ENCODE results near the gene BSDC1.
A peak's percentile ranks its signal among the peaks of the same experiment; 100 is the strongest.

The BSDC1 gene

GRCh38 chr1:32394890-32395432, 720 bp upstream of the BSDC1 start:
- DNase-seq (ENCODE audit: low spot score), result no peak

DNA sequence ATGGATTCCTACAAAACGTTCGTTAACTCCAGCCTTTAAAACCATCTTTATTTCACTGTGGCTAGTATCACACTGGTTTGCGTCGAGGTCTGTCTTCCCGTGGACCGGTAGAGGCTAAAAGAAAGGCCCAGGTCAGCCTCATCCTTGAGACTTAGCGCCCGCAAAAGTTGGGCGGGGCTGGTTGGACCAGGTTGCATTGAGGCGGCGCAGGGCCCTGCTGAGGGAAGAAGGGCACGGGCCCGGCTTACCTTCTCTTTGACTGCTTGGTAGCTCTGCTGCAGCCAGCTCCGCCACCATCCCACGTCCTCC, 455 bp downstream of the BSDC1 start:
- peak; percentile 16 for DNase-seq (ENCODE audit: low spot score)

DNA sequence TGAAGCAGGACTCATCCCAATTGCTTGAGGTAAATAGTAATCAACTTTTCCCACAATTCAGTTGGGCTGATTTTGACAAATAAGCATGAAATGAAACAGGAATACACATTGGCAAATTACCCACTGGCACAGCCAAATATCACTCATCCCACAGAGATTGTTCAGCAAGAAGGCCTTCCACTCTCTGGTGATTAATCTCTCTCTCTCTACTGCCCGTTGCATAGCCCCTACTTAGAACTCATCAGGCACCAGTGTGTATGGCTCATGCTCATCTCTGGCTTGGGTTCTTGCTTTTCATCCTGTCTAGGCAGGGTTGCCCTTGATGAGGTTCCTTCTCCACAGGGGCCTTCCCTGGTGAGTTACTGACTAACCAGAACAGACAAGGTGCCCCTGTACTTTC, 1.1 kb downstream of the BSDC1 start:
- no peak for DNase-seq (ENCODE audit: low spot score)

- DNase-seq (ENCODE audit: low spot score), result no peak
These were observed 1.9 kb downstream of the BSDC1 start for GRCh38 chr1:32392325-32392724.

DNA sequence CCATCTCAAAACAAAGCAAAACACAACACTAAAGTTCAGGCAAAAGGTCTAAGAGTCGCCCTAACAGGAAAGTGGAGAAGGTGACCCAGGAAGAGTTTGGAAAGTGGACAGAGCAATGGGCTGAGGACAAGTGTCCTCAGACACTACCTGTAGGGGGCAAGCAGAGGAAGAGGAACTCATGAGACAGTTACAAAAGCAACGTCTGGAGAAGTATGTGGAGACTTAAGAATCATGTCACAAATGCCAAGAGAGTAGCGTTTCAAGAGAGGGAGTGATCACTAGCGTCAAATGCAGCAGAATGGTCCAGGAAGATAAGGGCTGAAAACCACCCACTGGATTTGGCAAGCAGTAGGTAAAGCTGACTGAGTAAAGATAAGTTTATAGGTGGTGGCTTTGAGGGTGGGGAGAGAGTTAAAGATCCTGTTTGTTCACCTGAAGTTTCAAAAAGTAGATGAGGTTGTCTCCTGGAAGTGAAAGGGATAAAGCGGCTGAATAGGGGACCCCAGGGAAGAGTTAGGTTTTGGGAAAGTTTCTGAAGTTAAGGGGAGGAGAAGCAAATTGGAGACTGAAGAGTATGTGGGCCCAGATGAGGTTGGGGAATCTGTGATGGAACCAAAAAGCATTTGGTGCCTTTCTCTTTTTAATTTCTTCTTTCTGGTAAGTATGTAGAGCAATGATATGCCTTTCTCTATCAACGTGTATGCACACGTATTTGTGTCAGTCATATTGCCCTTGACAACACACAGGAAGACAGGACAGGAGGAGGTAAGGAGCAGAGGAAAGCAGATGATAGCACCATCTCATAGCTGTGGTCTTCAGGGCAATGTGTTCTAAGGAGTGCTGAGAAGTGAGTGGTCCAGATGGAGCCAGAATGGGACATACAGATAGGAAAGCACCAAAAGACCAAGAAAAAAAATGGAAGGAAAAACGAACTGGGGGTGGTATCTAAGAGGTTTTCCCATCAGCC, 3.1 kb downstream of the BSDC1 start:
- DNase-seq (ENCODE audit: low spot score), result no peak

DNA sequence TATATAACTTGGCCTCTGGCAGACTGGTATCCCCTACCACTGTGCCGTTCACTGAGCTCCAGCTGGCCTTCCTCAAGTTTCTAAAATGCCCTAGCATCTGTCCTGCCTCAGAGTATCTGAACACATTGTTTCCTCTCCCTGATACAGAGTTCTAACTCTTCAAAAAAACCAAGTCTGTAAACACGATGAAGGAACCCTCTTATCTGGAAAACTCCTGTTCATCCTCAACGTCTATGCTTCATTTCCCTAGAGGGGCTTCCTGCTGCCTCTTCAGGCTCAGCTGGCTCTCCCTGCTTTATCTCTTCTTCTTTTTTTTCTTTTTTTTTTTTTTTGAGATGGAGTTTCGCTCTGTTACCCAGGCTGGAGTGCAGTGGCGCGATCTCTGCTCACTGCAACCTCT, 5.6 kb downstream of the BSDC1 start:
- DNase-seq (ENCODE audit: low spot score), result no peak

GRCh38 chr1:32386676-32387392, 7.4 kb downstream of the BSDC1 start:
- DNase-seq (ENCODE audit: low spot score), result no peak

DNA sequence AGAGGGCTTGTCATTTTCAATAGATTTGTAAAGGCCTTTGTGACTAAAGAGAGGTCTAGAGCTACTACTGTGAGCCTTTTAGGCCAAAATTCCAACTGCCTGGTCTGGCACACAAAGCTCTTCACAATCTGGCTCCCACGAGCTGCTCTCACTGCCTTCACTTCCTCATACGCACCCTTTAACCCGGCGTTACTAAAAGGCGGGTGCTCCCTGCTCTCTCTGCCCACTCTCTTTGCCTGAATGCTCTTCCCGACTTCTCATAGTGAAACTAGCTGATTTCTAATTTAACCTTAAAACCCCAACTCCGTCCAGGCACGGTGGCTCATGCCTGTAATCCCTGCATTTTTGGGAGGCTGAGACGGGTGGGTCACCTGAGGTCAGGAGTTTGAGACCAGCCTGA, 14.2 kb downstream of the BSDC1 start:
- DNase-seq (ENCODE audit: low spot score), result no peak

DNA sequence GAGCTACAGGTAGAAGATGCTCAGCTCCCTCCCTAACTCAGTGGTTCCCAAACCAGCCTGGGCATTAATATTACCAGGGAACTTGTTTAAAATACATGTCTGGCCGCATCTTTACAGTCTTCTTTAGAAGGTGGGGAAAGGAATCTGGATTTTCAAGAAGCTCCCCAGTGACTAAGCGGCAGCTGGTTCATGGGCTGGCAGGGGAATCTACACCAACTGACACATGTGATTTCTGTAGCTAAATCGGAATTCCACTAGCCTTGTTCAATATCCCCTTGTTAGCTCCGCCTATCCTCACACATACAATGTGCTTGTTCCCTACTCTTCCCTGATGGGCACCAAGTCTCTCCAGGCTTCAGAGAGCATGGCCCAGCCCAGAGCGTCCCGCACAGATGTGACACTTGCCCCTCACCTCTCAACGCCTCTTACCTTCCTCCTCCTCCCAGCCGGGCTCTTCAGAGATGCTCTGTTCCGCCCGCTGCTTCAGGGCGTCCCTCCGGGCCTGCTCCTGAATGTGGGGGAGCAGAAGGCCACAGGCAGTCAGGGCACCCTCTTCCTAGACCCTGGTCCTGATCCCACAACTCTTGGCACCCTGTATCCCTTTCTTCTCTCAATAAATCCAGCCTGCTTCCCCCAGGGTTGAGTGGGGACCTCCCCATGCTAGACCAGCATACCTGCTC, 16.6 kb downstream of the BSDC1 start:
- DNase-seq (ENCODE audit: low spot score), result no peak

- no peak for DNase-seq (ENCODE audit: low spot score)
These were observed 18.0 kb downstream of the BSDC1 start for GRCh38 chr1:32376199-32376598.

DNA sequence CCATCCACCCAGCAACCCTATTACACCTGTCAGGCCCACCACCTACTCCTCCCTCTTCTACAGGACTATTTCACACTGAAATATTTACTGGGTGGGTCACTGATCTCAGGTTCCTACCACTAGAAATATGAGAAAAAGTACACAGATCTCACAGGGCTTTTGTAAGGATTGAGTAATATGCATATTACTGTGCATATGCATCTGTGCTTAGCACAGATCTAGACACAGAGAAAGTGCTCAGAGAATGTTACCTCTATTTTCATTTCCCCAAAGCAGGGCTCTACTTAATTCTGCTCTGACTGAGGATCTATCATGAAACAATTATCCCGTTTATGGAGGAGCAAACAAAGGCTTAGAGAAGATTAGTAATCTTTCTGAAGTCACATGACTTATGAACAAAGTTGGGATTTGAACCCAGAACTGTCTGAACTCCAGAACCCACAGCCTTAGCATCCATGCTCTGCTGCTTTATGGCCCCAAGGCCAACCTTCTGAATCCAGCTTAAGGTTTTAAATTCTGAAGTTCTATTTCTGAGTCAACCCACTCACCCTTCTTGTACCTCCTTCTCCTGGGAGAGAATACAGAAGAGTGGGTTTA, 20.1 kb downstream of the BSDC1 start:
- no peak for DNase-seq (ENCODE audit: low spot score)

DNA sequence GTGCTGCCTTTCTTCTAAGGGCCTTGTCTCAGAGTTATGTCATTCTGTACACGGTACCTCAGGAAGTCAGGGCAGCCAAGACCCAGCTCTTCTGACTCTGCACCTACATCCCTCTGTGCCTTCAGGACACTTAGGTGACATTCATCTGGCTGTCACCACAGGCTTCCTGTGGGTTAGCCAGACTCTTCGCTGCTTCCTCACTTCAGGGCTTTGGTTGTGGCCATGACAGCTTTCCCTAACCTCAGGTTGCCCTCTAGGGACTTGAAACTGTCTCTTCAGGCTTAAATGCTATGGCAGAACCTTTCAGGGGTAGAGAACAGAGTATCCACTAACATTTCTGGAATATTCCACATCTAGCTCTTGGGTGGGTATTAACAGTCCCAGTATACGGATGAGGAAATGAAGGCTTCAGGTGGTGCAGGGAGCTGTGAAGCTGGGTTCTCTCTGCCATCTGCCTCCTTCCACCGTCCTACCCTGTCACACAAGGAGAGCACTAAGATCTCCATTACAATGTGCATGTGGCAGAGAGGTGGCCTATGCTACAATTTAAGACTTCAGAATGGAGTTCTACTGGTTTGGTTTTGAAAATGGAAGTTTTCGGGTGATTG, 22.0 kb downstream of the BSDC1 start:
- peak; percentile 77 for DNase-seq (ENCODE audit: low spot score)

DNA sequence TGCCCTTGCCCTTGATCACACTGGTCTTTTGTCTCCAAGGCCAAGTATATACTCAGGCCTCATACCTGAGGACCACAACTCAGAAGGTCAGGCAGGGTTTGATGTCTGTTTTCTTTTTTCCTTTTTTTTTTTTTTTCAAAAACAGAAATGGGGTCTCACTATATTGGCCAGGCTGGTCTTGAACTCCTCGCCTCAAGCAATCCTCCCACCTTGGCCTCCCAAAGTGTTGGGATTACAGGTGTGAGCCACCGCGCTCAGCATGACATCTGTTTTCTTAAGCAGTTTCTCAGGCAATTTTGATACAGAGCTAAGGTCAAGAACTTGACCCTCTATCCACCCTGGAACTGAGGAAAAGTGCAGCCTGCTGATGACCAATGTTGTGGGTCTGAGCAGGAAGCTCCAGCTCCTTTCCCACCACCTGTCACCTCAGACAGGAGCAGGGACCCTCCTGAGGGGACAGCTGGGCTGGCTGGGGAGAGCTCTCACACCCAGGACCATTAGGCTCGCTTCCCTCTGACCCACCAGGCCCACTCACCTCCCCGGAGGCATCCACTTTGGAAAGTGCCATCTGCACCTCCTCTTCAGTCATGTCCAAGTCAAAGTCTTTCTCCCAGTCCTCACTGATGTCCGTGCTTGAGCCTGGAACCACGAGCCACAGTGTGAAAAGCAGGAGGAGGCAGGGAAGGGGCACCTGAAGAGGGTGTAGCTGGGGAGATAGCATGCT, 26.2 kb downstream of the BSDC1 start:
- no peak for DNase-seq (ENCODE audit: low spot score)

- no peak for DNase-seq (ENCODE audit: low spot score)
These were observed 28.8 kb downstream of the BSDC1 start for GRCh38 chr1:32365445-32365844.

DNA sequence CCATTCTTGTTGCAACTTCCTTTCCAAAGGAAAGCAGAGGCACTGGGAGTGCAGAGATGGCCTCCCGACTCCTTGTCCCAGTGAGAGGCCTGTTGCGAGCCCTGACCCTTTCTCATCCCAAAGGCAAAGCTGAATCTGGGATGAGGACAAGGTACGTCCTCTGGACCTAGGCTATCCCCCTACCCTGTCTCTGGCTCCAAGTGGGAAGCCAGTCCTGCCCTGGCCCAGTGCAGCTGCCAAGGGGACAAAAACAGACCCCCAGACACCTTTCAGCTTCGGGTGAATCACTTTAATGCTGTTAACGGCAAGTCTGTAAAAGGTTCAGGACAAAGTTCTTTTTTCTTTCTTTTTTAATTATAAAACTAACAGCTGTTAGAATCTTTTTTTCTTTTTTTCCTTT, 29.4 kb downstream of the BSDC1 start:
- no peak for DNase-seq (ENCODE audit: low spot score)

DNA sequence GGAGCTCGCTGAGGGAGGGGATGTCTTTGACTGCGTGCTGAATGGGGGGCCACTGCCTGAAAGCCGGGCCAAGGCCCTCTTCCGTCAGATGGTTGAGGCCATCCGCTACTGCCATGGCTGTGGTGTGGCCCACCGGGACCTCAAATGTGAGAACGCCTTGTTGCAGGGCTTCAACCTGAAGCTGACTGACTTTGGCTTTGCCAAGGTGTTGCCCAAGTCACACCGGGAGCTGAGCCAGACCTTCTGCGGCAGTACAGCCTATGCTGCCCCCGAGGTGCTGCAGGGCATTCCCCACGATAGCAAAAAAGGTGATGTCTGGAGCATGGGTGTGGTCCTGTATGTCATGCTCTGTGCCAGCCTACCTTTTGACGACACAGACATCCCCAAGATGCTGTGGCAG, 30.5 kb downstream of the BSDC1 start:
- DNase-seq (ENCODE audit: low spot score), result no peak

GRCh38 chr1:32362474-32363313, 31.5 kb downstream of the BSDC1 start, which contains the start of the genes FAM229A and TSSK3:
FAM229A (minus strand) TSS chr1:32362485; CDS start chr1:32362091, 394 bp downstream.
TSSK3 (plus strand) TSS chr1:32362539; CDS start chr1:32362702, 163 bp downstream.
- no peak for DNase-seq (ENCODE audit: low spot score)

DNA sequence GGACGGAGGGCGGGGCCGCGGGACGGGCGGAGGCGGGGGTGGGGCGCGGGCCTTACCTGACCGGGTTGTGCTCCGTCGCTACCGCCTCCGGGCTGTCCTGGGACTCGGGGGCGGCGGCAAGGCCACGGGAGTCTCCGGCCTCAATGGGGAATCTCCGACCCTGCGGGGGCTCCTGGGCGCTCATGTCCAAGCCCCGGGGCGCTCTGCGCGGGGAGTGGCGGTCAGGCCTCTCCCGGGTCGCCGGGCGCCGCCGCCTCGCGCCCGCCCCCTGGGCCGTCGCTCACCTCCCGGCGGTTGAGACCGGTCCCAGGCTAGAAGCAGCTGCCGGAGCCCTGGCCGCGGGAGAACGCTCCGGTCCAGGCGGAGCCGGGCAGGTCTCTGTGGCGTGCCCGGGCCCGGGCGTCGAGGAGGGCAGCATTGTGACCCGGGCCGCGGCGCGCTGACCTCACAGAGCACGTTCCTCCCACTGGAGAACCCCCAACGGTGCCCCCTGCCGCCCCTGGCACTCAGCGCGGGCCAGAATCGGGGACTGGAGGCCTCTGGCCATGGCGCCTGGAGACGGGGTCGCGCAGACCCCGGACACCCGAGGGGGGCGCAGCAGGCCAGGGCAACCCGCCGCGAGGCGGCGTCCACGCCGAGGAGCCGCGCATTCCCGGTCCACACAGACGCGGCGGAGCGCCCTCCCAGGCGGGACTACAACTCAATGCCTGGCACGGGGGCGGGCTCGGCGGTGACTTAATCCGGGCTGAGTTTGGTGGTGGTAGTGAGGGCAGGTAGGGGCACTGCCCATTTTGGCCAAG, 32.4 kb downstream of the BSDC1 start:
- no peak for DNase-seq (ENCODE audit: low spot score)

- DNase-seq (ENCODE audit: low spot score), result no peak
These were observed 33.0 kb downstream of the BSDC1 start for GRCh38 chr1:32361308-32361673.

Data from CD4-positive, alpha-beta T cell treated with Interleukin-15 for 4 hours (primary cell).